Smooth muscle cell (in vitro differentiated cells): Measurements from ENCODE around the gene CSHL1. TPM values are rescaled to one million over a fixed set of nuclear protein-coding genes. Genes with fewer than 3 reads are reported as not detected.
"Not testable (repeated sequence)": the region's sequence is repeated elsewhere in the genome, so short reads cannot be mapped to it uniquely, and the experiment has no call there.

Experiments used
- DNase-seq: peaks from one replicate; lab custom pipeline; 2025; ENCODE audit not compliant: unreplicated experiment; lab: John Stamatoyannopoulos, UW
- H2AFZ ChIP-seq: fragments of 200-600 bp; sonication (generic); 2 replicates; pipeline ENCODE4 v1.6.0; 2016; ENCODE audit warnings: antibody characterized with exemption, low read depth, mild to moderate bottlenecking
- H3F3A ChIP-seq: fragments of 200-600 bp; sonication (generic); 2 replicates; pipeline ENCODE4 v1.6.0; 2017; ENCODE audit warnings: antibody characterized with exemption, low read depth
- H3K27ac ChIP-seq: fragments of 200-600 bp; sonication (generic); 2 replicates; pipeline ENCODE4 v1.5.1; 2016; ENCODE audit warnings: low read depth, mild to moderate bottlenecking
- H3K27me3 ChIP-seq: fragments of 200-600 bp; sonication (generic); 2 replicates; pipeline ENCODE4 v1.6.1; 2016; ENCODE audit warnings: low read depth, mild to moderate bottlenecking
- H3K36me3 ChIP-seq: fragments of 200-600 bp; sonication (generic); 2 replicates; pipeline ENCODE4 v1.5.1; 2016; ENCODE audit warnings: low read depth
- H3K4me1 ChIP-seq: fragments of 200-600 bp; sonication (generic); 2 replicates; pipeline ENCODE4 v1.5.1; 2016; ENCODE audit warnings: low read depth
- H3K4me2 ChIP-seq: fragments of 200-600 bp; sonication (generic); 2 replicates; pipeline ENCODE4 v1.6.0; 2016; ENCODE audit warnings: mild to moderate bottlenecking
- H3K4me3 ChIP-seq: fragments of 200-600 bp; sonication (generic); 2 replicates; pipeline ENCODE4 v1.5.1; 2016; ENCODE audit warnings: mild to moderate bottlenecking
- H3K79me2 ChIP-seq: fragments of 200-600 bp; sonication (generic); 2 replicates; pipeline ENCODE4 v1.6.0; 2016; ENCODE audit warnings: low read depth, mild to moderate bottlenecking
- H3K9ac ChIP-seq: fragments of 200-600 bp; sonication (generic); 2 replicates; pipeline ENCODE4 v1.6.0; 2016; ENCODE audit warnings: low read depth
- H3K9me3 ChIP-seq: fragments of 200-600 bp; sonication (generic); replicated peaks from 2 replicates; pipeline ENCODE4 v1.5.1; 2016; ENCODE audit warnings: low read depth
- H4K20me1 ChIP-seq: fragments of 200-600 bp; sonication (generic); 2 replicates; pipeline ENCODE4 v1.6.0; 2016; ENCODE audit warnings: low read depth
- CTCF ChIP-seq: fragments of 200-600 bp; sonication (generic); IDR thresholded peaks from 2 replicates; pipeline ENCODE4 v1.5.1; 2017; ENCODE audit warnings: borderline replicate concordance, mild to moderate bottlenecking, antibody characterized with exemption; ENCODE audit not compliant: insufficient read depth, poor library complexity, severe bottlenecking
- WGBS: methylation state at CpG from one replicate; pipeline ENCODE4 v1.1.7; 2016; ENCODE audit warnings: low lambda C conversion rate; 5-methylcytosine and 5-hydroxymethylcytosine counted together
- polyA plus RNA-seq: library from polyadenylated mRNA; unstranded; fragments of >200 nt; fragmentation: Nextera tagmentation; extraction: Ambion mirVana; gene quantifications from 2 replicates; pipeline ENCODE4 v1.2.1, GENCODE V29; 2016
- total RNA-seq: library from RNA; depleted of rRNA; stranded (reverse); fragments of >200 nt; gene quantifications from 2 replicates; pipeline ENCODE4 v1.2.3, GENCODE V29; 2014

The CSHL1 gene
- total and polyA plus RNA-seq, 2 experiments from 2014 or later = not detected

DNA sequence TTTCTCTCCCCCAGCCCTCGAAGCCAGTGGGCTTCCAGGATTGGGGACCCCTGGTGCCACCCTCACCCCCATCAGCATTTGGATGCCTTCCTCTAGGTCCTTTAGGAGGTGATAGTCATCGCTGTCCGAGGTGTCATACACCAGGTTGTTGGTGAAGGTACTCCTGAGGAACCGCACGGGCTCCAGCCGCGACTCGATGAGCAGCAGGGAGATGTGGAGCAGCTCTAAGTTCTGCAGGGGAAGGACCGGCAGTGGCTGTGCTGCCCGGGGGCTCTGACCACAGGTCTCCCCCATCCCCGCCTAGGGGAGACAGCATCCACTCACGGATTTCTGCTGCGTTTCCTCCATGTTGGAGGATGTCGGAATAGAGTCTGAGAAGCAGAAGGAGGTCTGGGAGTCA, 962 bp downstream of the CSHL1 start:
- Histone ChIP-seq H3K4me1 (no peaks in the 10 kb centered on the region), H3K9me3 (no peaks in the 10 kb centered on the region), H4K20me1 (no peaks in the 10 kb centered on the region), H3K36me3 (no peaks in the 10 kb centered on the region), H3K27ac (no peak overlapping the region), H2AFZ (no peak overlapping the region), H3K4me2 (no peak overlapping the region), H3F3A (no peaks in the 10 kb centered on the region), H3K9ac (no peak overlapping the region), H3K4me3 (no peak overlapping the region), H3K79me2 (no peaks in the 10 kb centered on the region), H3K27me3 (peaks cover 12% of the 10 kb centered on the region)
- 83% methylated on average over 14 of the region's 14 CpGs for WGBS
- no peak for DNase-seq
- TF ChIP-seq CTCF = no peak

GRCh38 chr17:63909586-63909985, 1.5 kb downstream of the CSHL1 start:
- DNase-seq, H3K27ac ChIP-seq, H4K20me1 ChIP-seq, H3K4me2 ChIP-seq, H2AFZ ChIP-seq, H3K4me3 ChIP-seq, H3K4me1 ChIP-seq, H3F3A ChIP-seq, H3K9ac ChIP-seq, H3K9me3 ChIP-seq, H3K36me3 ChIP-seq, H3K79me2 ChIP-seq: not testable (repeated sequence)
- H3K27me3 ChIP-seq = peaks cover 12% of the 10 kb centered on the region
- 96% methylated on average over 10 of the region's 10 CpGs for WGBS

DNA sequence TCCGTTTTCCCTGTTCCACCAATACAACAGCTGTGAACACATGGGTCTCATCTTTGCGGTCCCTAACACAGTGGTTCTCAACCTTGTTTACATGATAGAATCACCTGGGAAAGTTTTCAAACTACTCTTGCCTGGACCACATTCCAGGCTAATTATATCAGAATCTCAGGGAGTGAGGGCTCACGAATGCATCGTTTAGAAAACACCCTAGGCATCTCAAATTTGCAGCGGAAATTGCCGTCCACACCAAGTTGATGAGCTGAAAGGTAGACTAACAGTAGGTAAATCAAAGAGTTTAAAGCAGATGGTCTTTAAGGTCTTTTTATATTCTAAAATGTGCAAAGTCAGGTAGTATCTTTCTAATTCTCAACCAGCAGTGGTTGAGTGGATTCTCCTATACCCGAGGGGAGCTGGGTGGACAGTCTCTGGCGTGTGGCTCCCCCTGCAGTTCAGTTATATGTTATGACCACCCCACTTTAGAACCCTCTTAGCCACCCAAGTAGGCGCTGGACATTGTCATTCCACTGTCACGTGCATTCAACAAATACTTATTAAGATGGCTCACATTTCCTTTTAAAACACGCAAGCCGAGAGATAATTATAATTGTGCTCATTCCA, 3.8 kb downstream of the CSHL1 start:
- WGBS = 32% methylated on average over 12 of the region's 12 CpGs
- not testable (repeated sequence) for H3K79me2 ChIP-seq, H3K27ac ChIP-seq, DNase-seq, H4K20me1 ChIP-seq, H3K9ac ChIP-seq, H3K4me1 ChIP-seq, H3K4me3 ChIP-seq, H3K36me3 ChIP-seq, H2AFZ ChIP-seq, H3F3A ChIP-seq, H3K4me2 ChIP-seq, H3K9me3 ChIP-seq
- peak; percentile 22 for TF ChIP-seq CTCF
- H3K27me3 ChIP-seq = peaks cover 15% of the 10 kb centered on the region

- not testable (repeated sequence) for H2AFZ ChIP-seq, H3K79me2 ChIP-seq, H3F3A ChIP-seq, H3K9me3 ChIP-seq, DNase-seq, H3K27me3 ChIP-seq, H3K4me2 ChIP-seq, H3K36me3 ChIP-seq, H3K4me3 ChIP-seq, H3K9ac ChIP-seq, H3K27ac ChIP-seq, H4K20me1 ChIP-seq, H3K4me1 ChIP-seq
- WGBS = 90% methylated on average over 8 of the region's 8 CpGs
Observed at GRCh38 chr17:63904796-63905195, 6.3 kb downstream of the CSHL1 start.

GRCh38 chr17:63903787-63904201, 7.3 kb downstream of the CSHL1 start:
- not testable (repeated sequence) for H3K9me3 ChIP-seq, H3K27me3 ChIP-seq, H3K9ac ChIP-seq, H4K20me1 ChIP-seq, H3K4me3 ChIP-seq, H3K36me3 ChIP-seq, H2AFZ ChIP-seq, H3F3A ChIP-seq, H3K4me1 ChIP-seq, DNase-seq, H3K79me2 ChIP-seq, H3K4me2 ChIP-seq, H3K27ac ChIP-seq
- 41% methylated on average over 5 of the region's 5 CpGs for WGBS
- peak; percentile 48 for TF ChIP-seq CTCF

- H3K27me3 ChIP-seq, H3K27ac ChIP-seq, H3K4me1 ChIP-seq, H3K4me3 ChIP-seq, H3K79me2 ChIP-seq, H3K36me3 ChIP-seq, H3K9me3 ChIP-seq, H3K9ac ChIP-seq, H4K20me1 ChIP-seq, DNase-seq, H3F3A ChIP-seq, H3K4me2 ChIP-seq, H2AFZ ChIP-seq: not testable (repeated sequence)
- 82% methylated on average over 2 of the region's 2 CpGs for WGBS
Observed at GRCh38 chr17:63901971-63902370, 9.1 kb downstream of the CSHL1 start.
